CD4-positive, alpha-beta T cell treated with Interleukin-12 subunit alpha and Interleukin-12 subunit beta, for 1 hour (primary cell): ENCODE measurements around the gene PGAP2.
A peak's percentile ranks its signal among the peaks of the same experiment; 100 is the strongest.

Experiments used
- DNase-seq: peaks from one replicate; pipeline ENCODE4 v3.0.0-alpha.2; 2020

The PGAP2 gene

DNA sequence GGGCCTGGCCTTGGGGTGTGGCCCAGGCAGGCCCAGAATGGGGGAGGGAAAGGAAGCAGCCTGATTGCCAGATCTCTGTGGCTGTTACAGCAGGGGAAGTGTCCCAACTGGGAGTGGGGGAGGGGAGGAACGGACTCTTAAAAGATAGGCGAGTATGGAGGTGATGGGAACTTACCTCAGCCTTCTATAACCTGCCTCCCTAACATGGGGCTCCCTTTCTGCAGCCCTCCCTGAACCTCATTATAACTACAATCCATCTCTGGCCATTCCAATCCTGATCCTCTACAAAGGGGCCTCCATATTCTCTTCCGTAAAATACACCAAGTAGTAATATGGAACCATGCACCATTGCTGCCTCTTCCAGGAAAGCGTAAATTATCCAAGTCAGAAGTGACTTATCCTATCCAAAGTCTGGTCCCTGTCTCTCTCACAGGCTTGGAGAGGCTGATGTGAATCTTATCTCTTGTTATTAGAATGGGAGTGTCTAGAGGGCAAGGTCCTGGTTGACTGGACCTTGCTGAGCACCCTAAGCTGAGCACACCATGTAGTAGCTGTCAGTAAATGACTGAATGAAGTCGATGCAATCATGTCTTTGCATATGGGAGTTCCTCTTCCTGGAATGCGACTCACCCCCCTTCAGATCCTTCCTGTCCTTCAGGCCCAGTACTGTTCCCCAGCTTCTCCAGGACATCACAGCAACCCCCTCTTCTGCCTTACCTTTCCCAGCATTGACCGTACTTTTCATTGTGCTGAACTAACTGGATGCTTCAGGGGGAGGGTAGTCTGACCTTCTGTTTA, 26.5 kb downstream of the PGAP2 start:
- DNase-seq: no peak

- DNase-seq: no peak
Observed at GRCh38 chr11:3835751-3836150, 27.4 kb downstream of the PGAP2 start.

DNA sequence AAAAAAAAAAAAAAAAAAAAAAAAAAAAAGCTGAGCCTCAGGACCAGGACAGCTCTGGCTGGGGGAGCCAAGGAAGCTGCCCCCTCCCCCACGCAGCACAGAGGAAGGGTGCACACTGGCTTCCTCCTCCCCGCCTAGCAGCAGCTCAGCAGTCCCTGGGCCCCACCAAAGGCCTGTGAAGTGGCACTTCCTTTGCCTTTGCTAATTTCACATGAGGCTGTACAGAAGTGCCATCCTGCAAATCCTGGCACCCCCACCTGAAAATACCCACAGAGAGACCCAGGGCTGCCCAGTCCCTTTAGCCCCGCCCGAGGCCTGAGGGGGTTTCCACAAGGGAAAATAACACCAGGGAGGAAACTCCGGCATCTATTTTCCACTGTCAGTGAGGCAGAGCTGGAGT, 28.5 kb downstream of the PGAP2 start:
- peak; percentile 68 for DNase-seq

DNA sequence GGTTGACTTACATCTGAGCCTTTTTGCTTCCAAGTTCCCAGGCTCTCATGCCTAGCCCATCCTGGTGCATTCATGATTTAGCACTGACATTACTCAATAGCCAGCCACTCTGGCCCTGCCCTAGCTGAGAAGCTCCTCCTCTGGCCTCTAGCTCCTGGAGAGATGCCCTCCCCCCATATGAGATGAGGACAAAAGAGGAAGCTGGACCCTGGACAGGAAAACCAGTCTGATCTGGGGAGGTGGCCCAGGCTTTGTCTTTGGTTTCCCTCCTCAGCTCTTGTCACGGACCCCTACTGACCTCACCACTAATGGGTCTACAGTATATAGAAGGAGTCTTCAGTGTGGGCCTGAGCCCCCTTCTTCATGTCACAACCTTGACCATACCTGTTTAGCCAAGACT, 29.4 kb downstream of the PGAP2 start:
- no peak for DNase-seq

GRCh38 chr11:3838504-3838903, 30.1 kb downstream of the PGAP2 start:
- no peak for DNase-seq

GRCh38 chr11:3840004-3840869, 31.9 kb downstream of the PGAP2 start:
- no peak for DNase-seq

GRCh38 chr11:3840870-3841425, 32.6 kb downstream of the PGAP2 start, which contains the start of gene RHOG:
Gene RHOG, minus strand, starts transcription at chr11:3840959. Its CDS starts 12,821 bp downstream, at chr11:3828138.
- no peak for DNase-seq

GRCh38 chr11:3841426-3842350, 33.3 kb downstream of the PGAP2 start:
- DNase-seq: peak; percentile 95

DNA sequence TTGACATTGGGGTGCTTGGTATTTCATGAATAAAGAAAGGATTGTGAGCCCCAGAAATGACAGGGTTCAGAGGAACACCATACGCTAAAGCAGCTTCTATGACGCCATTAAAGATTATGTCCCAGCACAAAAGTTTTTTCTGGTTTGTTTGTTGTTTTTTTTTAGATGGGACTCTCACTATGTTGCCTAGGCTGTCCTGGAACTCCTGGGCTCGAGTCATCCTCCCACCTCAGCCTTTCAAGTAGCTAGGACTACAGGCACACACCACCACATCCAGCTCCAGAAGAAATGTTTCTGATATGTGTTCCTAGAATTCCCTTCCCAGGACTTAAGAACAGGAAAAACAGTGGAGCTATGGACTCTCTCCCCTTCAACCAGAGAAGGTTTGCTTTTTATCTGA, 35.0 kb downstream of the PGAP2 start:
- DNase-seq: no peak

- no peak for DNase-seq
Observed at GRCh38 chr11:3845246-3845645, 36.9 kb downstream of the PGAP2 start.

- no peak for DNase-seq
Observed at GRCh38 chr11:3845670-3846069, 37.3 kb downstream of the PGAP2 start.

- DNase-seq: peak; percentile 75
Observed at GRCh38 chr11:3849297-3849874, 41.0 kb downstream of the PGAP2 start.

- DNase-seq: no peak
Observed at GRCh38 chr11:3853545-3853842, 45.1 kb downstream of the PGAP2 start.

GRCh38 chr11:3853899-3854659, 45.7 kb downstream of the PGAP2 start:
- peak; percentile 80 for DNase-seq

DNA sequence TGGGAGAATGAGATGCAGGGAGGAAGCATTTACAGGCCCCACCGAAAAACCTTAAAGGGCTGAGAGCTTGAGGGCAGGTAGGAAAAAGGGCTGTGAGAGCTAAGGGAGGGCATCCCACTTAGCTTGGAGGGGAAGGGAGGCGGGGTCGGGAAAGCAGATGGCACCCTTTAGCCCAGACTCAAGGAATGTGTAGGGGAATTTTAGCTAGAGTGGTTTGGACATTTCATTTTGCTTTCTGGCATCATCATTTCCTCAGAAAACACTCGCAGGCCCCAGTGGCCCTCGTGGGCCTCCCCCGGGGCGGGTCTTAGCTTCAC, 46.3 kb downstream of the PGAP2 start:
- DNase-seq: no peak

- DNase-seq: peak; percentile 98
Observed at GRCh38 chr11:3854977-3855807, 46.8 kb downstream of the PGAP2 start, which contains the start of gene STIM1. Gene STIM1, plus strand, starts transcription at chr11:3855664. Its CDS starts 607 bp downstream, at chr11:3856271.

DNA sequence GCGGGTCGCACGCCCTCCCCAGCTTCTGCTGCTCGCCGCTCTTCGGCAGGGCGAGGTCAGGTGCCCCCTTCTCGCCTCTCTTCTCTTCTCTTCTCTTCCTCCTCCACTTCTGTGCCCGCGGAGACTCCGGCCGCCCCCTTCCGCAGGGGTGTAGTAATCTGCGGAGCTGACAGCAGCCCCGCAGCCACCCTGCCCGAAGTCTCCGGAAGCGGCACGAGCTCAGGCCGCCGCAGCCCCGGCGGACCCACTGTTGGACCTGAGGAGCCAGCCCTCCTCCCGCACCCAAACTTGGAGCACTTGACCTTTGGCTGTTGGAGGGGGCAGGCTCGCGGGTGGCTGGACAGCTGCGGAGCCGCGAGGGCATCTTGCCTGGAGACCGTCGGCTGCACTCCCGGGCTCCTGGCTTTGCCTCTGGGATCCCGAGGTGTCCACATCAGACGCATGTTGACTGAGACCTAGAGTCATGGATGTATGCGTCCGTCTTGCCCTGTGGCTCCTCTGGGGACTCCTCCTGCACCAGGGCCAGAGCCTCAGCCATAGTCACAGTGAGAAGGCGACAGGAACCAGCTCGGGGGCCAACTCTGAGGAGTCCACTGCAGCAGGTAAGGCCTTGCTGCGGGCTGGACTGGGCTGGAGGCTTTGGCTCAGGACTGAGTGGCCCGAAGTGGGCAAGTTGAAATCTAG, 47.6 kb downstream of the PGAP2 start:
- peak; percentile 49 for DNase-seq

DNA sequence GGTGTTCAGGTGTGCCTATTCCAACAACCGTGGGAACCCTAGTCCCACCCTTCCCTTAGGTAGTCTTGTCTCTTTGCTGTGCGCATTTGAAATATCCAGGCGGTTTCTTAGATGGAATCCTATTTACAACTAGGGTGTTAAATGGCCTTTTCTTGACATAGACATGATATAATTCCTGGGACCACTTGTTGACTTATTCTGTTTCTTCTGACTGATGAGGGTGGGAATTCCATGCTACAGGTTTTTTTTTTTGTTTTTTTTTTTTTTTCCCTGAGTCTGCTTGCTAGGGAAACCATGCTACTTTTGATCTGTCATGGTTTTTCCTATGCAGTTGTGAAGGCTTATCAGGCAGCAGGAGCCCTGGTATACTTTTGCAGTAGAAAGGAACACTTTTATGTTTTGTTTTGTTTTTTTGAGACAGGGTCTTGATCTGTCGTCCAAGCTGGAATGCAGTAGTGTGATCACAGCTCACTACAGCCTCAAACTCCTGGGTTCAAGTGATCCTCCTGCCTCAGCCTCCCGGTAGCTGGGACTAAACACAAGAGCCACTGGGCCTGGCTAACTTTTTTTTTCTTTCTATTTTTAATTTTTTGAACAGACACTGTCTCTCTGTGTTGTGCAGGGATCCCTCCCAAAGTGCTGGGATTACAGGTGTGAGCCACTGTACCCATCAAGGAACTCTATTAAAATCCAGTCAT, 48.6 kb downstream of the PGAP2 start:
- DNase-seq: no peak

- no peak for DNase-seq
Observed at GRCh38 chr11:3857628-3858027, 49.3 kb downstream of the PGAP2 start.
